K562 (cell line): ENCODE results near the gene DTD1.

ENCODE experiments used
- GTF2F1 ChIP-seq: IDR thresholded peaks from 2 replicates; pipeline ENCODE4 v1.6.1; 2011; ENCODE audit warnings: low read depth, low read length, improper control_type of control experiment
- HDAC6 ChIP-seq: IDR thresholded peaks from 2 replicates; pipeline ENCODE4 v1.6.1; 2012; ENCODE audit warnings: low read depth, mild to moderate bottlenecking, control low read depth, inconsistent platforms, low read length, moderate library complexity
- MCM2 ChIP-seq: fragments of 450-650 bp; IDR thresholded peaks from 2 replicates; pipeline ENCODE4 v1.6.1; 2017; ENCODE audit warnings: low read depth, mild to moderate bottlenecking
- POLR2H ChIP-seq: IDR thresholded peaks from 2 replicates; pipeline ENCODE4 v1.6.1; 2016; ENCODE audit warnings: missing genetic modification characterization, low read depth, mild to moderate bottlenecking, control low read depth, missing compliant biosample characterization, moderate library complexity
- RFX5 ChIP-seq: IDR thresholded peaks from 2 replicates; pipeline ENCODE4 v1.6.1; 2011; ENCODE audit warnings: low read depth, mild to moderate bottlenecking, improper control_type of control experiment, low read length
- SIN3A ChIP-seq, 2 experiments: fragments of 150-350 bp in 1 of 2; IDR thresholded peaks; 2 replicates each; pipeline ENCODE4 v1.6.1; 2011 to 2016; ENCODE audit warnings: borderline replicate concordance in 2 of 2, low read depth in 2 of 2, low read length in 2 of 2, mild to moderate bottlenecking in 2 of 2, moderate library complexity in 2 of 2; ENCODE audit not compliant: control insufficient read depth in 1 of 2
- TF ChIP-seq, protein P1 (sequence below), 3 experiments: IDR thresholded peaks in 2 of 3; conservative IDR thresholded peaks in 1 of 3; 2 replicates each; pipeline ENCODE4 v1.5.1; 2011 to 2012; ENCODE audit warnings: low read length in 3 of 3, mild to moderate bottlenecking in 3 of 3, control low read depth in 2 of 3, improper control_type of control experiment in 1 of 3, inconsistent platforms in 1 of 3, low read depth in 1 of 3, mixed read lengths in 1 of 3, moderate library complexity in 1 of 3; ENCODE audit not compliant: insufficient read depth in 2 of 3

GRCh38 chr20:18737140-18737539 lies 149.3 kb downstream of the DTD1 start:
- TF ChIP-seq, protein P1, sequence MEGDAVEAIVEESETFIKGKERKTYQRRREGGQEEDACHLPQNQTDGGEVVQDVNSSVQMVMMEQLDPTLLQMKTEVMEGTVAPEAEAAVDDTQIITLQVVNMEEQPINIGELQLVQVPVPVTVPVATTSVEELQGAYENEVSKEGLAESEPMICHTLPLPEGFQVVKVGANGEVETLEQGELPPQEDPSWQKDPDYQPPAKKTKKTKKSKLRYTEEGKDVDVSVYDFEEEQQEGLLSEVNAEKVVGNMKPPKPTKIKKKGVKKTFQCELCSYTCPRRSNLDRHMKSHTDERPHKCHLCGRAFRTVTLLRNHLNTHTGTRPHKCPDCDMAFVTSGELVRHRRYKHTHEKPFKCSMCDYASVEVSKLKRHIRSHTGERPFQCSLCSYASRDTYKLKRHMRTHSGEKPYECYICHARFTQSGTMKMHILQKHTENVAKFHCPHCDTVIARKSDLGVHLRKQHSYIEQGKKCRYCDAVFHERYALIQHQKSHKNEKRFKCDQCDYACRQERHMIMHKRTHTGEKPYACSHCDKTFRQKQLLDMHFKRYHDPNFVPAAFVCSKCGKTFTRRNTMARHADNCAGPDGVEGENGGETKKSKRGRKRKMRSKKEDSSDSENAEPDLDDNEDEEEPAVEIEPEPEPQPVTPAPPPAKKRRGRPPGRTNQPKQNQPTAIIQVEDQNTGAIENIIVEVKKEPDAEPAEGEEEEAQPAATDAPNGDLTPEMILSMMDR (IDR thresholded peaks at IDR 0.05 in 2 of 3, conservative IDR thresholded peaks at IDR 0.05 in 1 of 3; ENCODE audit: insufficient read depth in 2 of 3, low read depth in 1 of 3, low read length in 3 of 3): no peak
- TF ChIP-seq RFX5 (no peak), SIN3A (IDR thresholded peaks at IDR 0.05; ENCODE audit: borderline replicate concordance in 2 of 2, control insufficient read depth in 1 of 2, low read depth in 2 of 2, low read length in 2 of 2) (no peak), HDAC6 (no peak), GTF2F1 (no peak), MCM2 (no peak), POLR2H (tag) (no peak)
